Measurements from ENCODE around the gene BBX. TPM values are rescaled to one million over a fixed set of nuclear protein-coding genes. Genes with fewer than 3 reads are reported as not detected.

Gene BBX
- total RNA-seq, 1 experiment from 2014 or later, result 73.2 TPM

- no peak overlapping the region for H3K4me3 Mint-ChIP-seq (ENCODE audit: unreplicated experiment)
- H3K4me1 Mint-ChIP-seq (ENCODE audit: insufficient read depth, unreplicated experiment), result peaks cover 9% of the 10 kb centered on the region
- BruUV-seq (replicated peaks), result no TSS peak
- DNase-seq (ENCODE audit: unreplicated experiment), result no peak
- no peaks in the 10 kb centered on the region for H3K27me3 Mint-ChIP-seq (ENCODE audit: insufficient read depth, unreplicated experiment)
- CTCF ChIA-PET, result interaction anchor here (0.5 to 1.4 kb wide), 5 partner anchors 13 to 274 kb away, joined by 3 to 5 read pairs (median 3); no protein-coding TSS in a partner anchor
- H3K27ac Mint-ChIP-seq (ENCODE audit: low read depth, unreplicated experiment), result no peak overlapping the region
- POLR2A ChIA-PET, result no interaction called here
- no peaks in the 10 kb centered on the region for H3K9me3 Mint-ChIP-seq (ENCODE audit: unreplicated experiment)
- intact Hi-C loops (cut with micrococcal nuclease), result no loop called here
- H3K36me3 Mint-ChIP-seq (ENCODE audit: insufficient read depth, unreplicated experiment), result no peaks in the 10 kb centered on the region
- TF ChIP-seq CTCF (IDR thresholded peaks at IDR 0.05; ENCODE audit: unreplicated experiment), result no peak
Measured at GRCh38 chr3:107545680-107546120, 22.9 kb downstream of the BBX start.

- BruUV-seq (replicated peaks), result no TSS peak
- ChIA-PET CTCF (interaction anchor here (0.8 kb wide), 1 partner anchor 332 kb away, joined by 3 read pairs; no protein-coding TSS in a partner anchor), POLR2A (no interaction called here)
- Mint-ChIP-seq H3K4me1 (ENCODE audit: insufficient read depth, unreplicated experiment) (peaks cover 9% of the 10 kb centered on the region), H3K27me3 (ENCODE audit: insufficient read depth, unreplicated experiment) (no peaks in the 10 kb centered on the region), H3K36me3 (ENCODE audit: insufficient read depth, unreplicated experiment) (peaks cover under 1% of the 10 kb centered on the region), H3K4me3 (ENCODE audit: unreplicated experiment) (no peak overlapping the region), H3K9me3 (ENCODE audit: unreplicated experiment) (no peaks in the 10 kb centered on the region), H3K27ac (ENCODE audit: low read depth, unreplicated experiment) (no peak overlapping the region)
- intact Hi-C loops (cut with micrococcal nuclease), result no loop called here
- TF ChIP-seq CTCF (IDR thresholded peaks at IDR 0.05; ENCODE audit: unreplicated experiment), result no peak
- no peak for DNase-seq (ENCODE audit: unreplicated experiment)
Measured at GRCh38 chr3:107548601-107549000, 25.8 kb downstream of the BBX start.

GRCh38 chr3:107555359-107555758, 32.6 kb downstream of the BBX start:
- H3K27me3 Mint-ChIP-seq (ENCODE audit: insufficient read depth, unreplicated experiment), result no peaks in the 10 kb centered on the region
- no peak for TF ChIP-seq CTCF (IDR thresholded peaks at IDR 0.05; ENCODE audit: unreplicated experiment)
- DNase-seq (ENCODE audit: unreplicated experiment), result no peak
- no TSS peak for BruUV-seq (replicated peaks)
- no peak overlapping the region for H3K4me3 Mint-ChIP-seq (ENCODE audit: unreplicated experiment)
- H3K36me3 Mint-ChIP-seq (ENCODE audit: insufficient read depth, unreplicated experiment), result peaks cover 21% of the 10 kb centered on the region
- H3K4me1 Mint-ChIP-seq (ENCODE audit: insufficient read depth, unreplicated experiment), result peaks cover 5% of the 10 kb centered on the region
- CTCF ChIA-PET, result interaction anchor here (0.5 kb wide), 1 partner anchor 49 kb away, joined by 6 read pairs; no protein-coding TSS in a partner anchor
- H3K9me3 Mint-ChIP-seq (ENCODE audit: unreplicated experiment), result no peaks in the 10 kb centered on the region
- H3K27ac Mint-ChIP-seq (ENCODE audit: low read depth, unreplicated experiment), result no peak overlapping the region
- intact Hi-C loops (cut with micrococcal nuclease), result no loop called here
- POLR2A ChIA-PET, result no interaction called here

GRCh38 chr3:107557743-107558142, 35.0 kb downstream of the BBX start:
- POLR2A ChIA-PET, result interaction anchor here (0.7 to 1.4 kb wide), 2 partner anchors 15 to 102 kb away, joined by 3 read pairs; no protein-coding TSS in a partner anchor
- intact Hi-C loops (cut with micrococcal nuclease), result no loop called here
- Mint-ChIP-seq H3K27ac (ENCODE audit: low read depth, unreplicated experiment) (no peak overlapping the region), H3K9me3 (ENCODE audit: unreplicated experiment) (no peaks in the 10 kb centered on the region), H3K4me3 (ENCODE audit: unreplicated experiment) (no peak overlapping the region), H3K4me1 (ENCODE audit: insufficient read depth, unreplicated experiment) (peaks cover 9% of the 10 kb centered on the region), H3K27me3 (ENCODE audit: insufficient read depth, unreplicated experiment) (no peaks in the 10 kb centered on the region), H3K36me3 (ENCODE audit: insufficient read depth, unreplicated experiment) (peaks cover 22% of the 10 kb centered on the region)
- TF ChIP-seq CTCF (IDR thresholded peaks at IDR 0.05; ENCODE audit: unreplicated experiment), result no peak
- CTCF ChIA-PET, result interaction anchor here (0.5 to 1.1 kb wide), 4 partner anchors 17 to 285 kb away, joined by 3 to 4 read pairs (median 4); no protein-coding TSS in a partner anchor
- DNase-seq (ENCODE audit: unreplicated experiment), result no peak
- no TSS peak for BruUV-seq (replicated peaks)
